ENCODE results near the gene PRICKLE4.
"Not testable (repeated sequence)": the region's sequence is repeated elsewhere in the genome, so short reads cannot be mapped to it uniquely, and the experiment has no call there.

Gene PRICKLE4

DNA sequence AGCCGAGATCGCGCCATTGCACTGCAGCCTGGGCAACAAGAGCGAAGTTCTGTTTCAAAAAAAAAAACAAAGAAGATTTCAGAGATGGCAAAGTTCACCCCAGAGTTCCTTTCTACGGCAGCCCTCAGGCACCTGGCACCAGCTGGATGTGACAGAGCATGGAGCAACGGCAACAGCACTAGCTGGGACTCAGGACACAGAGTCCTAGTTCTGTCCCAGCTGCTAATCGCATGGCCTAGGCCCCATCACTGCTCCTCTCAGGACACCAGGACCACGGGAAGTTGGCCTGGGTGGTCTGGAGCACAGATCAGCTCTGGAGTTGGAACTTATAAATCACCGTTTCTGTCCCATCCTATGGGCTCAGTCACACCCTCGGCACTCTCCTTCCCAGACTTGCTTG is 34.5 kb upstream of the PRICKLE4 start:
- DNase-seq (ENCODE audit: low spot score) = no peak

DNA sequence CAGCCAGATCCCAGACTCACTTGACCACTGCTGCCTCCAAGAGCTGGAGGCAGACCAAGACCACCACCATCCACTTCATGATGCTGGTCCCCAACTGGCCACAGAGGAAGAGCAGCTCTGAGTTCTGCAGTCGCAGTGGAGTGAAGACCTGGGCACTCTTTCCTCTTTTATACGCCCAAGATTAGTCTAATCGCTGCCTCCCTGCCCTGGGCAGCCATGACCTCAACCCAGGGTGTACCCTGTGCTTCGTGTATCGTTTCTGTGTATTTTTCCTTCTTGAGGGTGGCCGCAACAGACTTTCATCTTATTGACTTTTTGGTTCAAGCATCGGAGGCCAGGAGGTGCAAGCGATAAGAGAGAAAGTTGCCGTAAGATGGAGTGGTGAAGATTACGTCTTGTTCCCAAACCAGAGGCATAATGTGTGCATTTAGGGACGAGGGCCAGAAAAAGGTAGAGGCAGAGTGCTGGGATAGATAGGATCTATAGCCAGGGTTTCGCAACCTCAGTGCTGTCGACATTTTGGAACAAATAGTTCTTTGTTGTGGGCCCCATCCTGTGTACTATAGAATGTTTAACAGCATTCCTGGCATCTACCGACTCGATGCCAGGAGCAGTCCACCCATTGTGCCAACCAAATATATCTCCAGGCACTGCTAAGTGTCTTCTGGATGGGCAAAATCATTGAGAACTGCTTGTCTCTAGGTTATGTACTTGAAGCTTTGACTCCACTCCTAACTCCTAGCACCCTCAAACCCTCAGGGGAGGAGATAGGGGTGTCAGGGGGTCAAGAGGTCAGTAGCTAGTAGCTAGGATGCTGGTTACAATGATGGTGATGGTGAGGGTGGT is 33.1 kb upstream of the PRICKLE4 start, which contains the start of gene PGC:
Gene PGC, minus strand, starts transcription at position 142 of the 846 bp plus-strand sequence. Its CDS starts 63 bp downstream, at position 79.
- no peak for DNase-seq (ENCODE audit: low spot score)

DNA sequence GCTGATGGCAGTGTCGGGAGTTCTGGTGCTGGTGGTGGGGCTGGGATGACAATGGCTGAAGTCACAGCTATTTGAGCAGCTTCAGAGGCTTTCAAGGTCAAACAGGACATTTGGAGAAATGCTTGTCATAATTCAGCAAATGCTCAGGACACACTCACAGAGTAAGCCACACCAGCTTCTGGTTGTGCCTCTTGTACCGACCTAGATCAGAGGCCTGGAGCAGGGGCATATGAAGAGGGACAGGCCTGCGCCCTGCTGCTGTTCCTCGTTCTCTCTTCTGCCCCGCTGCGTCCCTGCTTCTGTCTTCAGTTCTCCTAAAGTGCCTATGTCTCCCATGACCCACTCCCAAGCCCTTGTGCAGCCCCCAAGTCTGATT is 32.5 kb upstream of the PRICKLE4 start:
- DNase-seq (ENCODE audit: low spot score) = no peak

DNA sequence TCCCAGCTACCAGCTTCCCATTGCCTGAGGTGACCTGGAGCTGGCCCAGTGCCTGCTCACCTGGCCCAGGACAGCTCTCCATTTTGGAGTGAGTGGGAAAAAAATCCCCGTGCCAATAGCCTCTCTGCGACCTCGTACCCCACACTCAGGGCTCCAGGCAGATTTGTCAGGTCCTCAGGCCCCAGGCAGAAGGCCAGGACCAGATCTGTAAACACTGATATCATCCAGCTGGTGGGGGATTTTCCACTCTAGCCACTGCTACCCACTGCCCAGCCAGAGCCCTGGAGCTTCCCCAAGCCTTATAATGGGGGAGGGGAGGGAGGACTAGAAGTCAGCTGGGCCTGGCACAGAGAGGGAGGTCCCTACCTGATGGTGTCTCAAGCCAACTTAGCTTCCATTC is 32.0 kb upstream of the PRICKLE4 start:
- DNase-seq (ENCODE audit: low spot score) = no peak

DNA sequence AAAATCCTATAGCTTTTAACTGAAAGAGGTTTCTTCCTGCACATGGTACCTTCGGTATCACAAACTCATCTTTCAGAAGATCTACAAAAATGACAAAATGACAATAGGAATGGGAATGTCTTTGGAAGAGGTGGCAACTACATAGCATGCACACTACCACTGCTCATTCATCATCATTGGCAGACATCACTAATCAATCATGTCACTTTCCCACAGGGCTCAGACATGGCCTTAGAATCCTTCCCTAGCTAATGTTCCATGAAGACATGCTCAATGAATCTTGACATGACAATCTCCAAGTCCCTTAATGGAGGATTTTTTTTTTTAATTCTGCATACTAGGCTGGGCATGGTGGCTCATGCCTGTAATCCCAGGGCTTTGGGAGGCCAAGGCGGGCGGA is 30.2 kb upstream of the PRICKLE4 start:
- no peak for DNase-seq (ENCODE audit: low spot score)

DNA sequence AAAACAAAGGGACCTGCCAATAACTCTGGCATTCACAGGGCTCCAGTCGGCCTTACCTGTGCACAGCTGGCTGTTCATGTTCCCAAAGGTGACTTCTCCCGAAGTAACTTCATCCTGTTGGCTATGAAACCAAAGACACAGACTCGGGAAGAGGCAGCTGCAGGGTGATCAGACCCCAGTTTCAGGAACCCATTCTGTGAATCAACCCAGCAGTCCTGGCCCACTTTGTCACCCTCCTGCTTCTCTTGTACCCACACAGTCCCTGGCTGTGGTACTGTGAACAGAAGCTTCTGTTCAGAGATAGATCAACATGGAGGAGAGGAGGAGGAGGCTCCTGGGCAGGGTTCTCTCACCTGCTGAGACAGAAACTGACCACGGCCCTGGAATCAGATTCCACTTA is 24.7 kb upstream of the PRICKLE4 start:
- DNase-seq (ENCODE audit: low spot score) = no peak

DNA sequence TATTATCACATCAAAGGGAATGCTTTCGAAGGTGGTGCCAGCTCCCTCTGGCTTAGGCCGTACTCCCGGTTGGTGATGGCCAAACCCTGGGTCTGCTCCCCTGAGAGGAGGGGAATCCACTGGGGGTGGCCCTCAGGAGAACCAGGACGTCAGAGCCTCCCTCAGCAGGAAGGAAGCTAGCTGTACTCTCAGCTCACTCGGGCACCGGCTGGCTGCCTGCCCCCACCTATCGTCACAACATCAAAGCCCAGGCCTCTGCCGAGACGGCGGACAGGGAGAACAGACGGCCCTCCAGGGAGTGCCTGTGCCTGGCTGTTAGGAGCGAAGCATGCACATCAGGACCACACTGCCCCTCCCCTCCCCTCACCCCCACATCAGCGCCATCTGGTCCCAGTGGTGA is 24.2 kb upstream of the PRICKLE4 start:
- DNase-seq (ENCODE audit: low spot score) = no peak

DNA sequence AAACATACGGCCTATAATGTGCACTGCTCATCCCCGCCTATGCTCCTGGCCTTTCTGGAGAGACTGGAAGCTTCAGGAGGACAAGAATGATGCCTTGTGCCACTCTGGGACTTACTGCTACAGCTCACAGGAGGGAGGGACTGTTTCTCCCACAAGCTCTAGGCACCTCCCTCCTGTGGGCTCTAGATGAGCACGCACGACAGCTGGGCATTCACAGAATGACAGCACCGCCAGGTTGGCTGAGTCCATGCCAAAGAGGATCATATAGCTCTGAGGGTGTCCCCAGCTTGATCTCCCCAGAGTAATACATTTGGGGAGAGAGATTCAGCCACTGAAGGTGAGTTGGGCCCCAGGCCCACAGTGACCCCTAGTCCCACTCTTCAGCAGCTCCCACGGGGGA is 23.3 kb upstream of the PRICKLE4 start:
- DNase-seq (ENCODE audit: low spot score) = no peak

DNA sequence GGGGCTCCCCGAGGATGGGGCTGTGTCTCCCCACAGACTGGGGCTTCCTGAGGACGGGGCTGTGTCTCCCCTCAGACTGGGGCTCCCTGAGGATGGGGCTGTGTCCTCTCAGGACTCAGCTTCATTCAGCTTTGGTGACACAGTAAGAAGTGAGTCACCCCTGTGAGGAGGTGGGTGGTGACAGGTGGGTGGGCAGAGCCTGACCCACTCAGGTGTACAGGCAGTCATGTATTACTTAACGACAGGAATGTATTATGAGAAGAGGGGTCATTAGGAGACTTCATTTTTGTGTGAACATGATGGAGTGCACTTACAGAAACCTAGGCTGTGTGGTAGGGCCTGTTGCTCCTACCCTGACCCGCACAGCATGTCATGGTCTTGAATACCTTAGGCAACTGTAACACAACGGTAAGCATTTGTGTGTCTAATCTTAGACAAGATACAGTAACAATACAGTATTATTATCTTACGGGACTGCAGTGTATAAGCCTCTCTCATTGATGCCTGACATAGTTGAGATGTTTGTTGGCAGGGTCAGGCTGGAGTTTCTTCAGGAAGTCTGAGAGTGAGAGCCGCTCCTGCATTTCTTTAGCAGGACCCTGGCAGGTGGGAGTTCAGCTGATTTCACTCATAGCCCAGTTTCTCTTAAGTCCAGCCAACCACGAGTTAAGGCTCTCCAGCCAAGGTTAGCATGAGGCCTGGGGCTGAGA is 22.5 kb upstream of the PRICKLE4 start:
- DNase-seq (ENCODE audit: low spot score) = no peak

DNA sequence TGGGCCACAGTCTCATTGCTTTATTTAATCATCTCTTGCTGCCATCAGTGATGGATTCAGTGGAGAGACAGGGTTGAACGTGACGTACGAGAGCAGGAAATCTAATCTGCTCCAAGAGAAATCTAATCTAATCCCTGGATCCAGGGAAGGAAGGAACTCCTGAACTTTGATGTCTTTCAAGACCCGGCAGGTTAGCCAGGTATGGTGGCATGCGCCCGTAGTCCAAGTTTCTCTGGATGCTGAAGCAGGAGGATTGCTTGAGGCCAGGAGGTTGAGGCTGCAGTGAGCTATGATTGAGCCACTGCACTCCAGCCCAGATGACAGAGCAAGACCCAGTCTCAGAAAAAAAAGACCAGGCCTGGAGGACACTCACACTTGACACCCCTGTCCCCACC is 21.9 kb upstream of the PRICKLE4 start:
- no peak for DNase-seq (ENCODE audit: low spot score)

DNA sequence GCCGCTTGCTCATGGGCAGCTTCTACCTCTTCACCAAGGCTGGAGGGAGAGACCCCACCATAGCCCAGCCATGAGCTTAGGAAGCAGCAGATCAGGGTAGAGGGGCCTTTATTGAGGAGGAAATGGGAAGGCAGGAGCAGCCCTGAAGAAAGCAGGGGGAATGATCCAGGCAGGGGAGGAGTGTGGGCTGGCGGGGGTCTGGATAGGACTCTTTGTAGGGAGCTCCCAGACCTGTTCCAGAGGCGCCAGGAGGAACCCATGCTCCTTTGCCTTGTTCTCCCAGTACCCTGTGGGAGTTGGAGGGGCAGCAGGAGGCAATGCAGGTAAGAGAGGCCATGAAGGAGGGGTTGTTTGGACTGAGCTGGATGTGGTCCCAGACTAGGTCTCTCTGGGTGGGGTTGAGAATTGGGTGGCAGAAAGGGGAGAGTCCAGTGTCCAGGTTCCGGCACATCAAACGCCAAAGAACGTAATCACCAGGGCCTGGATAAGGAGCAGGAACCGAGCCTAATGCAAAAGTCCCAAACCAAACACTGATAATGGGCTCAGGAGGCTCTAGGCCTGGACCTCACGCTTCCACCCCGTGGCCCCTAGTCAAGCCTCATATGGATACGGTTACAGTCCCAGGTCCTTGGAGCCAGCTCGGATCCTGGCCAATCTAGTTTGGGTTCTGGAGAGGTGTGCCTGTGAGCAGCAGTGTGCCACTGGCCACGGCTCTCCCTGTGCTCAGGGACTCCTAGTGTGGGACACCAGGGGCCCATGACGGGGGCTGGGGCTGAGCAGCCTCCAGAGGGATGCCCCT is 21.3 kb upstream of the PRICKLE4 start:
- no peak for DNase-seq (ENCODE audit: low spot score)

DNA sequence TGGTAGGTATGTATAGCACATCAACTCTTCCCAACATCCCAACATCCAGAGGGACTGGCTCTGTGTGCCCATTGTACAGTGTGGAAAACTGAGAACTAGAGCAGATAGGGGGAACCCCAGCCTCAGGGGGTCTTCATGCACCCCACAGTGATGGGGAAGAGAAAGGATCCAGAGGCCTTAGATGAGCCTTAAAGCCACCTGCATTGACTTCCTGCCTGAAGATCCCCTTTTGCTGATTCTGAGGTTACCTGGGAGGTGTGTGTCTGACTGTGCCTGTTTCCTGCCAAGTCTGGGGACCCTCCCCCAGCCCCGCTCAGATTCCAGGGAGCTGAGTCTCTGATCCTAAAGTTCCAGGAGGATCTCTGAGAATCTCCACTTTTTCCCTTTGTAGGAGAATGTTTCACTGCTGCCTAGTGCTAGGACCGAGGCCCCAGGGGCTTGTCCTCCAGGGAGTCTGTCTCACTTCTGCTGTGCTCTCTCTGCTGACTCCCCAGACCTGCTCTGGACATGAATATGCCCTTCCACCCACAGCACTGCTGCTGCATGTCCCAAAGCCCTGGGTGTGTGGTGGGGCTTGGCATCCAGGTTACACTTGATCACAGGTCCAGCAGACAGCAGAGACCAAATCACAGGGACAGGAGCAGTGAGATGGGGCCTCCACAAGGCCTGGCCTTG is 20.5 kb upstream of the PRICKLE4 start:
- DNase-seq (ENCODE audit: low spot score) = no peak

DNA sequence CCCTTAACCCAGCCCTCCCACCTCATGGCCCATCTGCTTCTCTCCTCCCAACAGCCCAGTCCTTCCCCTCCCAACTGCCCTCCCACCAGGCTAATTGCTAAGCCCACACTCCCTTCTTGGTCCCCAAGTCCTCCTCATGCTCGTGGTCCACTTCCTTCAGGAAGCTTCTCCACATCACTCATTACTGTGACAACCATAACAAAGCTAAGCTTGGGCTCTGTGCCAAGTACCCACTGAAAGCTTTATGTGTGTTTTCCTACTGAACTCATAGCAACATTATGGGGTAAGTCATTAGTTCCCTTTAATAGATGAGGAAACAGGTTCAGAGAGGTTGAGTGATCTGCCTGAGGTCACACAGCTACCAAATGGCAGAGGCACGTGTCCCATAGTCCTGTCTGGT is 17.1 kb upstream of the PRICKLE4 start:
- no peak for DNase-seq (ENCODE audit: low spot score)

DNA sequence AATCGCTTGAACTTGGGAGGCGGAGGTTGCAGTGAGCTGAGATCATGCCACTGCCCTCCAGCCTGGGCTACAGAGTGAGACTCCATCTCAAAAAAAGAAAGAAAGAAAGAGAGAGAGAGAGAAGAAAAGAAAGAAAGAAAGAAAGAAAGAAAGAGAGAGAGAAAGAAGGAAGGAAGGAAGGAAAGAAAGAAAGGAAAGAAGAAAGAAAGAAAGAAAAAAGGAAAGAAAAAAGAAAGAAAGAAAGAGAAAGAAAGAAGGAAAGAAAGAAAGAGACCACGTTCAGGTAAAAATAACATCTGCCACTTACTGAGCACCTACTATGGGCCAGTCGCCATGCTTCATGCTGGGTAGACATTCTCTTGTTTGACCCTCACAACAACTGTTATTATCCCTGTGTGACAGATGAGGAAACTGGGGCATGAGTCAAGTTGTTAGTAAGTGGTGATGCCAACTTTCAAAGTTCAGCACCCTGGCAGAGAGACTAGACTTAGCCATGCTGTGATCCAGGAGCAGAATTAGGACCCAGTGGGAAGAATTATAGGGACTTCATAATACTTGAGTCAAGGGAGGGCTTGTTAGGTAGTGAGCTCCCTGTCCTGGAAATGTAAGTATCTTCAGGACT is 14.4 kb upstream of the PRICKLE4 start:
- DNase-seq (ENCODE audit: low spot score) = not testable (repeated sequence)

DNA sequence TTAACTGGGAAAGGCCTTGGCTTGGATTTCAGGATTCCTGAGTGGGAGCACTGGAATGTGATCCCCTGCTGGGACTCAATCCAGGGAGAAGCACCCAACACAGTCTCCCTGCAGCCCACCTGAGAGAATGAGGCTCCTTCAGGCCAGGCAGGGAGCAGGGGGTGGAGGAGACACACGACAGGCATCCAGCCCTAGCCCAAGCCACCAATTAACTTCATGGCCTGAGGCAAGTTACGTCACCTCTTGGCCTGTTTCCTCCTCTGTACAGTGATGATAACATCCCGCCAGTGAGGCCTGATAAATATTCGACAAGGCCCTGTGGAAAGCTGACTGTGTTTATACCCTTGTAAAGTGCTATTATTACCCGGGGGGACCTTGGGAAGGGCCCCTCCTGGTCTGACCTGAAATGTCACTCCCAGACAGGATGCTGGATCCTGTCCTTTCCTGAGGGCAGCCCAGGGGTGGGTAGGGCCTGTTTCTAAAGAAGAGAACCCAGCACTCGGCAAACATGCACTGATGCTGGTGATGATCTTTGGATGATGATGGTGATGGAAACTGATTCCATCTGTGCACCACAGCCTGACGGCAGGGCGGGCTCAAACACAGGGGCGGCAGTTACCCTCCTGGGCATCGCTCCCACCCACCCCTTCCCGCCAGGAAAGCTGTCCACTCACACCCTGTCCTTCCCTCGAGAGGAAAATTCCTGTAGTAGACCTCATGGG is 13.3 kb upstream of the PRICKLE4 start:
- DNase-seq (ENCODE audit: low spot score) = no peak

DNA sequence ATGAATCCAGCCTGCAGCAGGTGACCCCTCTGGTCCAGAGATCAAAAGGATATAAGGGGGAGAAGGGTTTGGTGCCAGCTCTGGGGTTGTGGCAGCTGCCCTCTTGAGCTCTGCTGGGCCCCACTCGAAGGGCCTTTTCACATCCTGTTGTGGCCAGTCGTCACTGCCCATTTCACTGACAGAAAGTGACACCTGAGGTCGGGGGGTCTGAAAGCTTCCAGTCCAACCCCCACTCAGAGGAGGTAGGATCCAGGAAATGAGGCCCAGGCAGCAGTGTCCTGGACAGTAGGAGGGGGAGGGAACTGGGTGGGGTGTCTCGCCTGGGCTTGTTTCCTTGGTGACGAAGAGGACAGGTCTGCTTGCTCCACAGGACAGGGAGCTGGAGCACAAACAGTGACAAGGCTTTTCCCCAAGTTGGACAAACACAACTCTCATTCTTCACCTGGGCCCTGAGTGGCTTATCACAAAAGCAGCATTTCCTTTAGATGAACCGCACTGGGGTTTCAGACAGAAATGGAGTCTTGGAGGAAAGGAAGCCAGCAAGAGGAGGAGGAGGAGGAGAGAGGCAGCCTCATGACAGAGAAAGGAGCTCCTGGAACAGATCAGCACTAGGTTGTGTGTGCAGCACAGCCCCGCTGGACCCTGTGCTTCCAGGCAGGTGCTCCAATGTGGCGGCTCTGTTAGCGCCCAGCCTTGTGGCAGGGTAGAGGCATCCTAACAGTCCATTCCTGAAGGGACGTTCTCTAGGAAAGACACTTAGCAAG is 11.9 kb upstream of the PRICKLE4 start:
- no peak for DNase-seq (ENCODE audit: low spot score)

DNA sequence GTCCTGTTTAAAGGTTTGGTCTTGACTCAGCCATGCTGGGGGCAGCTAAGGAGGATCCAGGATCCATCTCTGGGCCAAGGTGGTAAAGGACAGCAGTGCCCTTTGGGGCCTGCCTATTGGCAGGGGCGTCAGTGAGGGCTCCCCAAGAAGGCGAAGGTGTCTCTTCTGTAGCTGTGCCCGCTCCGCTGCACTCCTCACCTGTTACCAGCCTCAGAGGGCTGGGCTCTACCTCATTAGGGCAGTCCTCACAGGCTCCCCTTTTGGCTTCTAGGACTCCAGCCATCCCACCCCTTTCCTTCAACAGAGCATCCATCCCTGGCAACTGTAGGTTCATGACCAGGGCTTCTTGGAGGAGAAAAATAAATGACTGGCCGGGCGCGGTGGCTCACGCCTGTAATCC is 11.2 kb upstream of the PRICKLE4 start:
- no peak for DNase-seq (ENCODE audit: low spot score)

DNA sequence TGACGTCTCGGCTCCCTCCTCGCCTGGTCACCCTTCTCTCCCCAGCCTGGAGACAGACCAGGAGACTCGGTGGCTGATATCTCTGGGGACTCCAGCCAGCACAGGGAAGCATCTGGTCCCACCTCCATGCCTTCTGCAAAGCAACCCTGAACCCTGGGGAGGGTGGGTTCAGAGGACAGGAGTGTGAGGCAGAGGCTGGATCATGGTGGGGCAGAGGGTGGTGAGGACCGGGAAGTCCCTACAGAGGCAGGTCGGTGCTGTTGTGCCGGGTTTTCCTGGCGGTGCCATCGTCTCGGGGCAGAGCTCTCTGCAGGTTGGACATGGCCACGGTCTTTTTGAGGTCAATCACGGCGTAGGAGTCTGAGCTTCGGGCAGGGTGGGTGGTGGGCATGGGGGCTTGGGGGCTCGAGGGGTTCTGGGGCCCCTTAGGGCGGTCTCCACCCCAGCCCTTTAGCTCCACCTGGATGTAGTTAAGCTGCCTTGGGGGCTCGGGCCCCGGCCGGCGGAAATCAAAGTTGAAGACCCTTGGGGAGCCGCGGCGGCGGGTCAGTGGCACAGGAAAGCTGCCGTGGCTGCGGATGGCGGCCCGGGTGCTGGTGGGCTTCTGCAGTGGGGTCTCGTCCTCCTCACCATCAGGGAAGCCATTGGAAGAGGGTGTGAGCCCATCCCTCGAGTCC is 10.1 kb upstream of the PRICKLE4 start:
- DNase-seq (ENCODE audit: low spot score) = no peak
